Measurements from ENCODE around the gene CA5B. TPM values are rescaled to one million over a fixed set of nuclear protein-coding genes. Genes with fewer than 3 reads are reported as not detected.

The CA5B gene
- total RNA-seq, 1 experiment from 2014 or later, result 8.3 TPM

- Histone ChIP-seq H3K27me3 (ENCODE audit: insufficient read depth, low read length) (no peaks in the 10 kb centered on the region), H2BK12ac (ENCODE audit: insufficient read length, low read depth, low read length) (no peak overlapping the region), H4K91ac (ENCODE audit: insufficient read length, low read depth, low read length) (no peak overlapping the region), H3K4me2 (ENCODE audit: insufficient read depth, insufficient read length, low read length) (no peak overlapping the region), H2BK5ac (ENCODE audit: insufficient read length, low read length) (no peak overlapping the region), H3K9me3 (ENCODE audit: control insufficient read depth, low read depth, low read length) (no peaks in the 10 kb centered on the region), H3K18ac (ENCODE audit: insufficient read length, low read depth, low read length) (no peak overlapping the region), H3K14ac (ENCODE audit: insufficient read depth, low read length) (no peak overlapping the region), H3K4me1 (ENCODE audit: insufficient read depth, low read length) (no peaks in the 10 kb centered on the region), H2AFZ (ENCODE audit: low read length) (no peak overlapping the region), H3K4ac (ENCODE audit: low read depth, low read length) (no peak overlapping the region), H4K8ac (replicated peaks; ENCODE audit: insufficient read length, low read depth, low read length) (no peak overlapping the region), H4K20me1 (ENCODE audit: control insufficient read depth, insufficient read depth, insufficient read length) (no peaks in the 10 kb centered on the region), H2BK120ac (ENCODE audit: low read depth, low read length, poor library complexity, severe bottlenecking) (no peak overlapping the region), H3T11ph (ENCODE audit: low read length) (no peak overlapping the region), H3K23me2 (ENCODE audit: insufficient read length, low read depth, low read length, poor library complexity, severe bottlenecking) (no peaks in the 10 kb centered on the region), H2AK5ac (ENCODE audit: insufficient read length, low read length) (no peak overlapping the region), H2BK15ac (ENCODE audit: low read depth, low read length) (no peak overlapping the region), H3K27ac (ENCODE audit: insufficient read length, low read depth, low read length) (no peak overlapping the region), H3K79me1 (ENCODE audit: insufficient read depth, low read depth, low read length, poor library complexity, severe bottlenecking) (no peaks in the 10 kb centered on the region), H3K56ac (ENCODE audit: insufficient read length, low read depth, low read length) (no peak overlapping the region), H3K23ac (ENCODE audit: insufficient read length, low read depth, low read length) (no peak overlapping the region), H2BK20ac (ENCODE audit: low read depth, low read length, poor library complexity, severe bottlenecking) (no peak overlapping the region), H3K79me2 (ENCODE audit: insufficient read depth, low read length) (no peaks in the 10 kb centered on the region), H4K5ac (ENCODE audit: insufficient read length, low read depth, low read length) (no peak overlapping the region), H3K9ac (ENCODE audit: extremely low read depth, insufficient read length, low read length) (no peak overlapping the region)
- TF ChIP-seq CTCF (conservative IDR thresholded peaks at IDR 0.05), result no peak
- Mint-ChIP-seq H3K36me3 (ENCODE audit: insufficient read depth in 1 of 3, low read depth in 3 of 3) (peaks cover 11 to 54% (median 49%) of the 10 kb centered on the region in 3 experiments; a peak in 6 of 7 replicates), H3K27me3 (ENCODE audit: low read depth) (no peaks in the 10 kb centered on the region), H3K4me3 (no peak overlapping the region), H3K9me3 (no peaks in the 10 kb centered on the region), H3K27ac (no peak overlapping the region), H3K4me1 (no peaks in the 10 kb centered on the region)
- DNase-seq, result no peak
- WGBS (ENCODE audit: extremely low coverage, insufficient read length, low lambda C conversion rate), result no CpG with 5 or more reads among the region's 4 CpGs
Measured at GRCh38 chrX:15797707-15798106, 59.6 kb downstream of the CA5B start.

Data from H9 (cell line).